Rectal smooth muscle tissue (tissue), 1 donor: ENCODE results near the gene PTPRO.

Source experiments
- H3K27ac ChIP-seq: one replicate; pipeline ENCODE4 v1.7.0; 2013; ENCODE audit warnings: low read depth, low read length, inconsistent platforms
- H3K27me3 ChIP-seq: one replicate; pipeline ENCODE4 v1.7.0; 2013; ENCODE audit warnings: low read length; ENCODE audit not compliant: control insufficient read depth, insufficient read depth
- H3K36me3 ChIP-seq: one replicate; pipeline ENCODE4 v1.7.0; 2013; ENCODE audit warnings: low read length; ENCODE audit not compliant: control insufficient read depth, insufficient read depth
- H3K4me1 ChIP-seq: one replicate; pipeline ENCODE4 v1.7.0; 2013; ENCODE audit warnings: low read length; ENCODE audit not compliant: control insufficient read depth, insufficient read depth
- H3K4me3 ChIP-seq: one replicate; pipeline ENCODE4 v1.7.0; 2013; ENCODE audit warnings: low read length
- H3K9ac ChIP-seq: one replicate; pipeline ENCODE4 v1.7.0; 2013; ENCODE audit warnings: low read length

PTPRO gene

GRCh38 chr12:15520083-15520482, 197.8 kb downstream of the PTPRO start:
- H3K9ac ChIP-seq = no peak overlapping the region
- H3K4me3 ChIP-seq = no peak overlapping the region
- H3K27me3 ChIP-seq = no peaks in the 10 kb centered on the region
- no peaks in the 10 kb centered on the region for H3K4me1 ChIP-seq
- H3K36me3 ChIP-seq = no peaks in the 10 kb centered on the region
- no peak overlapping the region for H3K27ac ChIP-seq

DNA sequence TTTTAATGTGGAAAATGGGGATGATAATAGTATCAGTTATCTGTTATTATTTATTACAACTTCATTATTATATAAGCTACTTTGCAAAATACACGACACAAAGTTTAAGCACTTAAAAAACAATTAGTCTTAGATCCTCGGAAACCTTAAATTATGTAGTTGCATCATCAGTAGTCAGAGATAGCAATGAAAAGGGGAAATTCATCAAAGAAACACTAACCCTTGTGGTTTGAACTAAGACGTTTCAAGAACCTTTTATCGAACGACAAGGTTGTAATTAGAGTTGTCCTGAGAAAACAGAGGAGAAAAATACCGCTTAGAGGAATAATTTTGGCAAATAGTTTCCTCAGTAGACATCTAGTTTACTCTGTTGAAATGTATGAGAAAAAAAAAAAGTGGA, 198.5 kb downstream of the PTPRO start:
- no peaks in the 10 kb centered on the region for H3K27me3 ChIP-seq
- H3K36me3 ChIP-seq = no peaks in the 10 kb centered on the region
- no peaks in the 10 kb centered on the region for H3K4me1 ChIP-seq
- H3K9ac ChIP-seq = no peak overlapping the region
- no peak overlapping the region for H3K4me3 ChIP-seq
- no peak overlapping the region for H3K27ac ChIP-seq

DNA sequence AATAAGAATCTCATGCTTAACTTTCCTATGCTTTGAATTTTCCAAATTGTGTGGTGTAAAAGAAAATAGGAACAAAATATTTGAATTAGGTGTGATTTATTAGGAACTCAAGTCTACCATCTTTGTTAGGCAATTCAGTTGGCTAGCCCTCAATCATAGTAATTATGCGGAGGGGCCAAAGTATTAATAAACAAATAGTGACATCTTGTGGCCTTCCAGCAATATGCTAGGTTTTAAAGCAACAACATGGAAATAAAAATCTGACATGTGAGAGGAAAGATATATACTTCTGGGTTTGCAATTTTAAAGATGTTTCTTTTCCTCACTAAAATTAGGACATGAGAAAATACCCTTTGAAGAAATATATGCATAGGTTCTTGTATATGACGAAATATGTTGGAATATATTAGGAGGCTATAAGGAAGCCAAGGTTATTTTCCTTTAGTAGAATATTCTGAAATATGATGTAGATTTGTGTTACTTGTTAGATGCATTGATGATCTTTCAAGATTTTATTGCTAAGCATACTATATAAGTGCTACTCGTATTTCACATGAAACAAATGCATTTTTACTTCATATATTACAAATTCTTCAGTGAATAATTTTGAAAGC, 200.4 kb downstream of the PTPRO start:
- H3K27me3 ChIP-seq = no peaks in the 10 kb centered on the region
- no peak overlapping the region for H3K4me3 ChIP-seq
- no peaks in the 10 kb centered on the region for H3K36me3 ChIP-seq
- H3K27ac ChIP-seq = no peak overlapping the region
- H3K9ac ChIP-seq = no peak overlapping the region
- no peaks in the 10 kb centered on the region for H3K4me1 ChIP-seq

DNA sequence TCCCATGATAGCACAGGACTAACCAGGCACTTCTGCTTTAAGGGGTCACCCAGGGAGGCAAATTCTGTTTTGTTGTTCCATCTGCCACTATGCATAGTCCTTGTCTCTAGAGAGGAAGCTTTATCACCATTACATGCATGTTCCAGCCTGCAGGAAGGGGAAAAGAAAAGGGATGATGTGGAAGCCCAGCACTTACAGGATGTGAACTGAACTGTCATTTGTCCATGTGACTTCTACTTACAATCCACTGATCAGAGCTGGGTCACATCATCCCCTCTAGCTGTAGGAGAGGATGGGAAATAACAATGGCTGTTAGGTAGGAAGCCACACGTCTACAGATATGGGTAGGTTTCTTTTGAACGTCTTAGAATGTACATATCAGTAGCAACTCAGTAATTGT, 203.1 kb downstream of the PTPRO start:
- Histone ChIP-seq H3K27ac (no peak overlapping the region), H3K36me3 (no peaks in the 10 kb centered on the region), H3K4me3 (no peak overlapping the region), H3K4me1 (no peaks in the 10 kb centered on the region), H3K9ac (no peak overlapping the region), H3K27me3 (no peaks in the 10 kb centered on the region)

DNA sequence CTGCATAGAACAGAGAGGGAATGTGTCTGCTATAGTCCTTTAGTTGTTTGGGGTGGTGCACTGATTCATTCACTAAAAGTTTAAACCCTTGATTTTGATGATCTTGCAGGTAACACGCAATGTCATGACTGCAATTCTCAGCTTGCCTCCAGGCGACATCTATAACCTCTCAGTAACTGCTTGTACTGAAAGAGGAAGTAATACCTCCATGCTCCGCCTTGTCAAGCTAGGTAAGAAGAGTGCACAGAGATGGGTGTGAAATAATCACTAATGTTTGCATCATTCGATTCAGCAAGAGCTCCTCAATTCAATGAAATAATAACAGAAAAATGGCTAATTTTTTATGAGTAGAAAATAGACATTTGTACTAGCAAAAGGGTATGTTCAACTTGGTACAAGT, 203.7 kb downstream of the PTPRO start:
- Histone ChIP-seq H3K4me3 (no peak overlapping the region), H3K27ac (no peak overlapping the region), H3K4me1 (no peaks in the 10 kb centered on the region), H3K9ac (no peak overlapping the region), H3K36me3 (no peaks in the 10 kb centered on the region), H3K27me3 (no peaks in the 10 kb centered on the region)

GRCh38 chr12:15527201-15528080, 205.1 kb downstream of the PTPRO start:
- Histone ChIP-seq H3K27me3 (no peaks in the 10 kb centered on the region), H3K9ac (no peak overlapping the region), H3K4me1 (no peaks in the 10 kb centered on the region), H3K27ac (no peak overlapping the region), H3K36me3 (no peaks in the 10 kb centered on the region), H3K4me3 (no peak overlapping the region)

DNA sequence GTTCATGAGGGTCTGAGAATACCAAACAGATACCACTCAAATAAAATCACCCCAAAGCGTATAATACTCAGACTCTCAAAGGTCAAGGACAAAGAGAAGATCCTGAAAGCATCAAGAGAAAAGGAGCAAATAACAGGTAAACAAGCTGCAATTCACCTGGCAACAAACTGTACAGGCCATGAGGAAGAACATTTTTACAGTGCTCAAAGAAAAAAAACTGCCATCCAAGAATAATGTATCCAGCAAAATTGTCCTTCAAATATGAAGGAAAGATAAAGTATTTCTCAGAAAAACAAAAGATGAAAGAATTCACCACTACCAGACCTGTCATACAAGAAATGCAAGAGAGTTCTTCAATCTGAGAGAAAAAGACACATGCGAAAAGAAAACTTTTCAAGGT, 206.4 kb downstream of the PTPRO start:
- no peaks in the 10 kb centered on the region for H3K27me3 ChIP-seq
- H3K4me1 ChIP-seq = no peaks in the 10 kb centered on the region

DNA sequence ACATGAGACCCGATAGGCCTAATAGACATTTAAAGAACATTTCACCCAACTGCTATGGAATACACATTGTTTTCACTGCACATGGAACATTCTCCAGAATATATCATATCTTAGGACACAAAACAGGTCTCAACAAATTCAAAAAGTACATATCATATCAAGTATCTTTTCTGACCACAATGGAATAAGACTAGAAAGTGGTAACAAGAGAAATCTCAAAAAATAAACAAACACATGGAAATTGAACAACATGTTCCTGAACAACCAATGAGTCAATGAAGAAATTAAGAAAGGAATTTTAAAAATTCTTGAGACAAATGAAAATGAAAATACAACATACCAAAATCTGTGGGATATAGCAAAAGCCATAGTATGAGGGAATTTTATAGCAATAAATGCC, 208.1 kb downstream of the PTPRO start:
- H3K9ac ChIP-seq = no peak overlapping the region
- H3K27me3 ChIP-seq = no peaks in the 10 kb centered on the region
- no peak overlapping the region for H3K4me3 ChIP-seq
- no peak overlapping the region for H3K27ac ChIP-seq
- H3K4me1 ChIP-seq = no peaks in the 10 kb centered on the region
- H3K36me3 ChIP-seq = no peaks in the 10 kb centered on the region

More for the DNA sequence above, 206.4 kb downstream of the PTPRO start:
- Histone ChIP-seq H3K4me3 (no peak overlapping the region), H3K27ac (no peak overlapping the region), H3K9ac (no peak overlapping the region), H3K36me3 (no peaks in the 10 kb centered on the region)

DNA sequence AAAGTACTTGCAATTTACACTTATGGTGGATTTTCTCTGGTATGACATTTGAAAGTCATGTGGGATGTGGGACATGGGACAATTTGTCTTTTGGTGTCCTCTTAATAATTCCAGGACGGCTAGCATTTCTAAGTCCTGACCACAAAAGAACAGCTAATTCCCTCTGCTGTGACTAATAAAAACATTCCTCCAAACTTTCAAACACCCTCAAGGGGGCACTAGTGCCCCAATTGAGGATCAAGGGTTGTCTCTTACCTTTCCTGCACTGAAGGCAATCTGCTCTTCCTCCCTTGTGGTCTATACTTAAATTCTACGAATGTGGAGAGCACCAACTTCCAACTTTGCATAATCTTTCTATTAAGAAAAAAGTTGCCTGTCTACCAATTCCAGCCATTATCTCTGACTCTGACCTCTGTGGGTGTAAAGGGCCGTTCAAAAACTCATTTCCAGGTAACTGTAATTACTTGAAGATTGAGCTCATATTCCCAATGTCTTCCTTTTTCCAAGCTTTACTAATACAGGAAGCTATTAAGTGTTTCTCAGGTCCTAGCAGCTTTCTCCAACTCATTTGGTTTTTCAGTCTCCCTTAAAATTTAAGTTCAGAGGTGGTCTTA, 210.2 kb downstream of the PTPRO start:
- Histone ChIP-seq H3K27me3 (no peaks in the 10 kb centered on the region), H3K4me1 (peaks cover 2% of the 10 kb centered on the region), H3K4me3 (no peak overlapping the region), H3K27ac (no peak overlapping the region), H3K36me3 (no peaks in the 10 kb centered on the region), H3K9ac (no peak overlapping the region)

DNA sequence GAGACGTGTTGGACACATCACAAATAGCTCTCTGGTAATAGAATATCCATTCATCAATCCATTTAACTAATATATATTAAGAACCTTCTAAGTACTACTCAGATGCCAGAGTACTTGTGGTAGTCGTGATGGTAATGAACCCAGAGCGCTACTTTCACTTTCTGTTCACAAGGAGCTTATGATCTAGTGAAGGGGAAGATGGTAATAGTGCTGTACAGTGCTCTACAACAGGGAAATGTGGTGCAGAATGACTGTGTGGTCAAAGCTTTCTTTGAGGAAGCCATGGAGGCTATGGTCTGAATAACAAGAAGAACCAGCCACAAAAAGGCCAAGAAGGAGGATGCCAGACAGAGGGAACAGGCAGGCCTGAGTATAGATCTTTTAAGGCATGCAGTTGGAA, 212.0 kb downstream of the PTPRO start:
- Histone ChIP-seq H3K27ac (no peak overlapping the region), H3K36me3 (no peaks in the 10 kb centered on the region), H3K9ac (no peak overlapping the region), H3K27me3 (no peaks in the 10 kb centered on the region), H3K4me1 (peaks cover 2% of the 10 kb centered on the region), H3K4me3 (no peak overlapping the region)

DNA sequence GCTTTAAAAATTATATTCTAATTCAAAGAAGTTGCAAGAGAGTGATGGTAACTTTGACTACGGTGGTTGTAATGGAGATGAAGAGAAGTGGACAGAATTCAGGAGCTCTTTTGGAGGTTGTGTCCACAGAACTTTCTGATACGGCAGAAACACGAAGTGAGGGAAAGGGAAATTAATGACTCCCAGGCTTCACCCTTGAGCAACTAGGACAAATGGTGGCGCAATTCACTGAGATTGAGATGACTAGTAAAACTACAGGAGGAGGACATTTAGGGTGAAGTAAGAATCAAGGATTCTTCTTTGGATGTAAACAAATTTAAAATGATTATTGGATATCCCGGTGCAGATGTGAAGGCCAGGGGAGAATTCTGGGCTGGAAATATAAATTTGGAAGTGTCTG, 212.6 kb downstream of the PTPRO start:
- no peak overlapping the region for H3K9ac ChIP-seq
- peaks cover 2% of the 10 kb centered on the region for H3K4me1 ChIP-seq
- H3K36me3 ChIP-seq = no peaks in the 10 kb centered on the region
- H3K4me3 ChIP-seq = no peak overlapping the region
- H3K27ac ChIP-seq = no peak overlapping the region
- H3K27me3 ChIP-seq = no peaks in the 10 kb centered on the region

DNA sequence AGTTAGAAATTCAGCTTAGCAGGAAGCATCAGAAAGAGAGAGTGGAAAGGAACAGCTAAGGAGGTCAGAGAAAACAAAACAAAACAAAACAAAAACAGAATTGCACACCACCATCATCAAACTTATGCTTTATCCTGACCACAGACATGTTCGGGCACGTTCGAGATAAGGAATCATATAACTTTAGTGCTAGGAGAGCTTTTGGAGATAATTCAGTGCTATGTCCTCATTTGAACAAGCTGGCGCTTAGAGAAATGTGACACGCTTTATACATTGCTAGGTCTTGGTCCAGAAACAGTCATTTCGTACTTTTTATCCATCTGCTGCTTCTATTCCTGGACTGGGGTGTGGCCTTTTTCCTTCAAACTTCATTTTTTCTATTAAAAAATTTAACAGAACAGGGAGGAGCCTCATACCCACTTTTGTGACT, 213.1 kb downstream of the PTPRO start:
- peaks cover 5% of the 10 kb centered on the region for H3K4me1 ChIP-seq
- no peak overlapping the region for H3K27ac ChIP-seq
- H3K27me3 ChIP-seq = no peaks in the 10 kb centered on the region
- H3K9ac ChIP-seq = no peak overlapping the region
- no peak overlapping the region for H3K4me3 ChIP-seq
- H3K36me3 ChIP-seq = no peaks in the 10 kb centered on the region
